ENCODE measurements around the gene MSX2. TPM values are rescaled to one million over a fixed set of nuclear protein-coding genes. Genes with fewer than 3 reads are reported as not detected.

The MSX2 gene
- total and polyA plus RNA-seq, 9 of the 15 experiments (the other 6 are each of a cell fraction or from before 2014, with no cell fraction given), result not detected

GRCh38 chr5:174765540-174765939 is 41.2 kb downstream of the MSX2 start:
- no peak for FAIRE-seq

DNA sequence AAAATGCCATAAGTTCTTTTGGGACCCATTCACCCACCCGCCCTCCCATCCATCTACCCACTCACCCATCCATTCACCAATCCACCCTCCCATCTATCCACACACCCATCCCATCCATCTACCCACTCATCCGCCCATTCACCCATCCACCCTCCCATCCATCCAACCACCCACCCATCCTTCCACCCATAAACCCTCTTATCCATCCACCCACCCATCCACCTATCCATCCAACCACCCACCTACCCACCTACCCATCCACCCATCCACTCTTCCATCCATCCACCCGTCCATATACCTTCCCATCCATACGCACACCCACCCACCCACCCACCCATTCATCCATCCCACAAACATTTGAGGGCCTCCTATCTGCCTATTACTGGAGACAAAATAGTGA is 43.3 kb downstream of the MSX2 start:
- in situ Hi-C loops (cut with MboI) (no loop called here), intact Hi-C loops (cut with micrococcal nuclease) (no loop called here)
- Histone ChIP-seq H3K4me3 (no peak overlapping the region), H3K27ac (ENCODE audit: extremely low read depth, low read depth, low read length) (no peak overlapping the region), H3K9me3 (replicated peaks; ENCODE audit: control insufficient read depth, insufficient read depth, low read depth, low read length) (no peaks in the 10 kb centered on the region), H3K4me2 (ENCODE audit: insufficient read depth, low read length) (no peak overlapping the region), H4K20me1 (replicated peaks; ENCODE audit: control insufficient read depth, insufficient read depth, low read length) (no peaks in the 10 kb centered on the region), H3K79me2 (ENCODE audit: control insufficient read depth, insufficient read depth, low read length) (no peaks in the 10 kb centered on the region), H3K36me3 (ENCODE audit: control insufficient read depth, insufficient read depth, low read length) (no peaks in the 10 kb centered on the region), H3K4me1 (replicated peaks in 1 of 2; ENCODE audit: control insufficient read depth in 2 of 2, insufficient read depth in 2 of 2, low read length in 2 of 2) (no peaks in the 10 kb centered on the region), H3K9me1 (ENCODE audit: control insufficient read depth, insufficient read depth, low read length) (no peaks in the 10 kb centered on the region), H3K9ac (ENCODE audit: insufficient read depth in 1 of 2, low read depth in 2 of 2, low read length in 2 of 2) (no peak overlapping the region), H3K27me3 (ENCODE audit: control insufficient read depth in 2 of 2, insufficient read depth in 2 of 2, low read length in 2 of 2) (no peaks in the 10 kb centered on the region; a peak in 1 of 5 replicates), H2AFZ (ENCODE audit: low read depth, low read length) (no peak overlapping the region)
- CTCF ChIA-PET (ENCODE audit: low intra/inter-chr PET ratio), result no interaction called here
- POLR2A ChIA-PET, result no interaction called here
- DNase-seq (ENCODE audit: extremely low read depth in 1 of 4, low spot score in 3 of 4), result no peak
- no TSS peak for BruUV-seq (replicated peaks)
- no CpG with 5 or more reads among the region's 4 CpGs for WGBS (ENCODE audit: insufficient coverage, low coverage, missing lambda C conversion rate)
- FAIRE-seq, result no peak
- ATAC-seq, result no peak
- no peak for TF ChIP-seq CHCHD3 (CRISPR knock-in tag; IDR thresholded peaks at IDR 0.05)
- no peak for TF ChIP-seq TAL1 (IDR thresholded peaks at IDR 0.05)
- TF ChIP-seq EP300 (IDR thresholded peaks at IDR 0.05; ENCODE audit: low read length), result no peak
- no peak for TF ChIP-seq CBX1 (IDR thresholded peaks at IDR 0.05; ENCODE audit: low read depth)
- TF ChIP-seq TAF15 (IDR thresholded peaks at IDR 0.05; ENCODE audit: low read depth, low read length), result no peak
- no peak for TF ChIP-seq ZNF23 (CRISPR knock-in tag; IDR thresholded peaks at IDR 0.05)
- no peak for TF ChIP-seq U2AF2 (optimal IDR thresholded peaks at IDR 0.05; ENCODE audit: low read depth, low read length)
- no peak for TF ChIP-seq ZNF41 (CRISPR knock-in tag; conservative IDR thresholded peaks at IDR 0.05)
- no peak for TF ChIP-seq BRF1 (IDR thresholded peaks at IDR 0.05; ENCODE audit: borderline replicate concordance, extremely low read depth, insufficient read length)
- no peak for TF ChIP-seq CHD1 (IDR thresholded peaks at IDR 0.05; ENCODE audit: low read length)
- TF ChIP-seq, protein P1, sequence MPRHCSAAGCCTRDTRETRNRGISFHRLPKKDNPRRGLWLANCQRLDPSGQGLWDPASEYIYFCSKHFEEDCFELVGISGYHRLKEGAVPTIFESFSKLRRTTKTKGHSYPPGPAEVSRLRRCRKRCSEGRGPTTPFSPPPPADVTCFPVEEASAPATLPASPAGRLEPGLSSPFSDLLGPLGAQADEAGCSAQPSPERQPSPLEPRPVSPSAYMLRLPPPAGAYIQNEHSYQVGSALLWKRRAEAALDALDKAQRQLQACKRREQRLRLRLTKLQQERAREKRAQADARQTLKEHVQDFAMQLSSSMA (CRISPR knock-in tag; IDR thresholded peaks at IDR 0.05), result no peak
- no peak for TF ChIP-seq BACH1 (tag; IDR thresholded peaks at IDR 0.05)
- no peak for TF ChIP-seq EHMT2 (IDR thresholded peaks at IDR 0.05)
- TF ChIP-seq HMG20B (CRISPR knock-in tag; IDR thresholded peaks at IDR 0.05), result no peak

More at GRCh38 chr5:174765540-174765939, 41.2 kb downstream of the MSX2 start:
- no peak overlapping the region for H2AFZ ChIP-seq (ENCODE audit: low read depth, low read length)
- H3K27ac ChIP-seq (ENCODE audit: extremely low read depth, low read depth, low read length), result no peak overlapping the region
- no peaks in the 10 kb centered on the region; a peak in 1 of 5 replicates for H3K27me3 ChIP-seq (ENCODE audit: control insufficient read depth in 2 of 2, insufficient read depth in 2 of 2, low read length in 2 of 2)
- ChIA-PET POLR2A (no interaction called here), CTCF (ENCODE audit: low intra/inter-chr PET ratio) (no interaction called here)
- BruUV-seq (replicated peaks), result no TSS peak
- no peak overlapping the region for H3K9ac ChIP-seq (ENCODE audit: insufficient read depth in 1 of 2, low read depth in 2 of 2, low read length in 2 of 2)
- no peak overlapping the region for H3K4me2 ChIP-seq (ENCODE audit: insufficient read depth, low read length)
- H3K9me1 ChIP-seq (ENCODE audit: control insufficient read depth, insufficient read depth, low read length), result no peaks in the 10 kb centered on the region
- no peaks in the 10 kb centered on the region for H3K9me3 ChIP-seq (replicated peaks; ENCODE audit: control insufficient read depth, insufficient read depth, low read depth, low read length)
- H3K79me2 ChIP-seq (ENCODE audit: control insufficient read depth, insufficient read depth, low read length), result no peaks in the 10 kb centered on the region
- DNase-seq (ENCODE audit: extremely low read depth in 1 of 4, low spot score in 3 of 4), result no peak
- no peaks in the 10 kb centered on the region for H4K20me1 ChIP-seq (replicated peaks; ENCODE audit: control insufficient read depth, insufficient read depth, low read length)
- intact Hi-C loops (cut with micrococcal nuclease), result no loop called here
- no peaks in the 10 kb centered on the region for H3K4me1 ChIP-seq (replicated peaks in 1 of 2; ENCODE audit: control insufficient read depth in 2 of 2, insufficient read depth in 2 of 2, low read length in 2 of 2)
- TF ChIP-seq TCF7 (IDR thresholded peaks at IDR 0.05; ENCODE audit: borderline replicate concordance) (no peak), MLLT1 (IDR thresholded peaks at IDR 0.05) (no peak), CBX5 (IDR thresholded peaks at IDR 0.05; ENCODE audit: borderline replicate concordance, low read depth) (no peak)
- no peak overlapping the region for H3K4me3 ChIP-seq
- WGBS (ENCODE audit: insufficient coverage, low coverage, missing lambda C conversion rate), result 38% methylated on average over 11 of the region's 18 CpGs
- H3K36me3 ChIP-seq (ENCODE audit: control insufficient read depth, insufficient read depth, low read length), result no peaks in the 10 kb centered on the region
- in situ Hi-C loops (cut with MboI), result no loop called here
- ATAC-seq, result no peak
